Activated naive CD8-positive, alpha-beta T cell treated with anti-CD3 and anti-CD28 coated beads for 36 hours (primary cell): Measurements from ENCODE around the gene ATRAID. TPM values are rescaled to one million over a fixed set of nuclear protein-coding genes. Genes with fewer than 3 reads are reported as not detected.

Experiments used
- DNase-seq: peaks from one replicate; pipeline ENCODE4 v3.0.0; 2021
- H3K27ac Mint-ChIP-seq: one replicate; pipeline ENCODE4 v1.8.0; 2022; ENCODE audit warnings: mild to moderate bottlenecking, moderate library complexity, mixed read lengths
- H3K27me3 Mint-ChIP-seq: one replicate; pipeline ENCODE4 v1.8.0; 2022; ENCODE audit warnings: mild to moderate bottlenecking, mixed read lengths
- H3K36me3 Mint-ChIP-seq: one replicate; pipeline ENCODE4 v1.8.0; 2021; ENCODE audit warnings: mild to moderate bottlenecking, mixed read lengths
- H3K4me1 Mint-ChIP-seq: one replicate; pipeline ENCODE4 v1.8.0; 2021; ENCODE audit warnings: mixed read lengths
- H3K4me3 Mint-ChIP-seq: one replicate; pipeline ENCODE4 v1.8.0; 2022; ENCODE audit warnings: mild to moderate bottlenecking, moderate library complexity, mixed read lengths
- H3K9me3 Mint-ChIP-seq: one replicate; pipeline ENCODE4 v1.8.0; 2022; ENCODE audit warnings: mixed read lengths
- total RNA-seq, 2 experiments: library from RNA; stranded (reverse); gene quantifications; one replicate each; pipeline ENCODE4 v1.2.3, GENCODE V29; 2021

The ATRAID gene
- total RNA-seq, 2 experiments from 2014 or later, result 75.4 to 77.4 TPM

DNA sequence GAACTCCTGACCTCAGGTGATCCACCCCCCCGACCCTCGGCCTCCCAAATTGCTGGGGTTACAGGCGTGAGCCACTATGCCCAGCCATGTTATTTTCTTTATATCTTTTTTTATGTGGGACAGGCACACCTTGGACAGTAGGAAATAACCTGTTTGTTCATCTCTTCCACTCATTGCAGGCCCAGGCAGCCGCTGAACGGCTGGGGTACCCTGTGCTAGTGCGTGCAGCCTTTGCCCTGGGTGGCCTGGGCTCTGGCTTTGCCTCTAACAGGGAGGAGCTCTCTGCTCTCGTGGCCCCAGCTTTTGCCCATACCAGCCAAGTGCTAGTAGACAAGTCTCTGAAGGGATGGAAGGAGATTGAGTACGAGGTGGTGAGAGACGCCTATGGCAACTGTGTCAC lies 13.7 kb downstream of the ATRAID start:
- no peak for DNase-seq
- Mint-ChIP-seq H3K27me3 (no peaks in the 10 kb centered on the region), H3K4me3 (no peak overlapping the region), H3K9me3 (no peaks in the 10 kb centered on the region), H3K4me1 (peaks cover 6% of the 10 kb centered on the region), H3K27ac (no peak overlapping the region), H3K36me3 (peaks cover 29% of the 10 kb centered on the region)

DNA sequence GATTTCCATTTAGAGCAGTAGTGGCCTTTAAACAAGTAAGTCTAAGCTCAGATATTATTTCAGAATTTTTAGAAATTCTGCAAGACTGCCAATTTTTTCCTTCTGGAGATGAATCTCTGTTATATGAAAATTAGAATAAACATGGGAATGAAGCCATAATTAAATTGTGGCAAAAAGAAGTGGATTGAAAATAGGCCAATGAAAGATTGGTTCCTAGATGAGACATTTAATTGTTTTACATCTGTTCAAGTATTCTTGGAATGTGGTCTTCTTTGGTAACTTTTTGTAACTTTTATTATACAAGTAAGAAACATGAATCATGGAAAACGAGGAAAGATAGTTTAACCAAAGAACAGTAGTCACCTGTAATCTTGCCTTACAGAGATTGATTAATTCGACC lies 15.7 kb downstream of the ATRAID start:
- Mint-ChIP-seq H3K27ac (no peak overlapping the region), H3K4me3 (no peak overlapping the region), H3K36me3 (peaks cover 22% of the 10 kb centered on the region), H3K27me3 (no peaks in the 10 kb centered on the region), H3K4me1 (peaks cover 2% of the 10 kb centered on the region), H3K9me3 (no peaks in the 10 kb centered on the region)
- no peak for DNase-seq

GRCh38 chr2:27231921-27232320 lies 20.1 kb downstream of the ATRAID start:
- Mint-ChIP-seq H3K36me3 (peaks cover 23% of the 10 kb centered on the region), H3K4me1 (no peaks in the 10 kb centered on the region), H3K27ac (no peak overlapping the region)

GRCh38 chr2:27233341-27233740 lies 21.5 kb downstream of the ATRAID start:
- no peaks in the 10 kb centered on the region for H3K27me3 Mint-ChIP-seq
- H3K9me3 Mint-ChIP-seq, result no peaks in the 10 kb centered on the region
- peaks cover 29% of the 10 kb centered on the region for H3K36me3 Mint-ChIP-seq
- no peak for DNase-seq
- no peak overlapping the region for H3K4me3 Mint-ChIP-seq
- no peak overlapping the region for H3K27ac Mint-ChIP-seq
- H3K4me1 Mint-ChIP-seq, result no peaks in the 10 kb centered on the region

More at GRCh38 chr2:27231921-27232320, 20.1 kb downstream of the ATRAID start:
- no peak for DNase-seq
- Mint-ChIP-seq H3K9me3 (no peaks in the 10 kb centered on the region), H3K4me3 (no peak overlapping the region), H3K27me3 (no peaks in the 10 kb centered on the region)

DNA sequence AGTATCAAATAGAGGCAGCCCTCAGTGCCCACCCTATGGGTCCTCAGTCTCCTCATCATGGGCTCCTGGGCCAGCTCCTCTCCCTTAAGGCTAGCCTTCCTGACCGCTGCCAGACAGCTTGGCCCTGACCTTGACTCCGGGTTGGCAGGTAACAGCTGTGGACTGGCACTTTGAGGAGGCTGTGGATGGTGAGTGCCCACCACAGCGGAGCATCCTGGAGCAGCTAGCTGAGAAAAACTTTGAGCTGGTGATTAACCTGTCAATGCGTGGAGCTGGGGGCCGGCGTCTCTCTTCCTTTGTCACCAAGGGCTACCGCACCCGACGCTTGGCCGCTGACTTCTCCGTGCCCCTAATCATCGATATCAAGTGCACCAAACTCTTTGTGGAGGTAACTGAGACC lies 24.3 kb downstream of the ATRAID start:
- Mint-ChIP-seq H3K4me3 (no peak overlapping the region), H3K36me3 (peaks cover 45% of the 10 kb centered on the region), H3K27me3 (no peaks in the 10 kb centered on the region), H3K27ac (no peak overlapping the region), H3K9me3 (no peaks in the 10 kb centered on the region), H3K4me1 (no peaks in the 10 kb centered on the region)
- DNase-seq, result no peak

DNA sequence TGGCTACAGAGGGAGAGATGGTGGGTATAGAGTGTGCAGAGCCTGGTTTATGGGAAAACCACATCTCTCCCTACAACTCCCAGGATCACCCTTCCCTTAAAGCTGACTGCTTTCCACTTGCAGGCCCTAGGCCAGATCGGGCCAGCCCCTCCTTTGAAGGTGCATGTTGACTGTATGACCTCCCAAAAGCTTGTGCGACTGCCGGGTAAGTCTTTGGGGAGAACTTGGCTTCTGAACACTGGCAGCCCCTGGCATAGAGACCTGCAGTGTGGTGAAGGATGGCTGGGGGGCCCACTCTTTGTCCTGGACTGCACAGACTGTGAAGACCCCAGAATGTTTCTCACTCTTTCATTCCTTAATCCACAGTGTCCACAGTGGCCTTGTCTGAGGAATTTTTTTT lies 24.8 kb downstream of the ATRAID start:
- Mint-ChIP-seq H3K27ac (no peak overlapping the region), H3K36me3 (peaks cover 42% of the 10 kb centered on the region), H3K4me1 (no peaks in the 10 kb centered on the region), H3K27me3 (no peaks in the 10 kb centered on the region), H3K9me3 (no peaks in the 10 kb centered on the region), H3K4me3 (no peak overlapping the region)
- no peak for DNase-seq

DNA sequence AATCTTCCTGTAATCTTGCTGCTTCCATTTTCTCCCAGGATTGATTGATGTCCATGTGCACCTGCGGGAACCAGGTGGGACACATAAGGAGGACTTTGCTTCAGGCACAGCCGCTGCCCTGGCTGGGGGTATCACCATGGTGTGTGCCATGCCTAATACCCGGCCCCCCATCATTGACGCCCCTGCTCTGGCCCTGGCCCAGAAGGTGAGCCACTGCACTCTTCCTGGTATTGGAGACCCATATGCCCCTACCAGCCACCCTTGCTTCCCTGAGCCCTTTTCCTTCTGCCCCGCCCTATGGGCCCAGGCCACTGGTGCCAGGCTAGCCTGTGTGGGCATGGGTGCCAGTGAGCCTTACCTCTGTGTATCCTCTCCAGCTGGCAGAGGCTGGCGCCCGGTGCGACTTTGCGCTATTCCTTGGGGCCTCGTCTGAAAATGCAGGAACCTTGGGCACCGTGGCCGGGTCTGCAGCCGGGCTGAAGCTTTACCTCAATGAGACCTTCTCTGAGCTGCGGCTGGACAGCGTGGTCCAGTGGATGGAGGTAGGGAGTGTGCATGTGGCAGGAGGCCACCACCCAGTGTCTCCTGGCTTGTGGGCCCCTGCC lies 25.6 kb downstream of the ATRAID start:
- Mint-ChIP-seq H3K4me3 (no peak overlapping the region), H3K36me3 (peaks cover 42% of the 10 kb centered on the region), H3K9me3 (no peaks in the 10 kb centered on the region), H3K27me3 (no peaks in the 10 kb centered on the region), H3K27ac (no peak overlapping the region), H3K4me1 (no peaks in the 10 kb centered on the region)
- DNase-seq, result no peak

DNA sequence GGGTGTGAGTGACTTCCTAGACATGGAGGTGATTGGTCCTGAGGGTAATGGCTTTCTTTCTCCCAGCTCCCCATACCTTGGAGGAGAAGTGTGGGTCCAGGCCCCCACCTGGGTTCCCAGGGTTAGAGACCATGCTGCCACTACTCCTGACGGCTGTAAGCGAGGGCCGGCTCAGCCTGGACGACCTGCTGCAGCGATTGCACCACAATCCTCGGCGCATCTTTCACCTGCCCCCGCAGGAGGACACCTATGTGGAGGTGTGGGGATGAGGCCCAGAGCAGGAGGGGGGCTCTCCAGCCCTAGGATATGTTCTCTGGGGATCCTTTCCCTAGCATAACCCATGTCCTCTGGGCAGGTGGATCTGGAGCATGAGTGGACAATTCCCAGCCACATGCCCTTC lies 27.1 kb downstream of the ATRAID start:
- no peaks in the 10 kb centered on the region for H3K4me1 Mint-ChIP-seq
- no peaks in the 10 kb centered on the region for H3K9me3 Mint-ChIP-seq
- peaks cover 32% of the 10 kb centered on the region for H3K36me3 Mint-ChIP-seq
- no peak overlapping the region for H3K4me3 Mint-ChIP-seq
- DNase-seq, result no peak
- no peaks in the 10 kb centered on the region for H3K27me3 Mint-ChIP-seq
- no peak overlapping the region for H3K27ac Mint-ChIP-seq

GRCh38 chr2:27240406-27240805 lies 28.6 kb downstream of the ATRAID start:
- Mint-ChIP-seq H3K9me3 (no peaks in the 10 kb centered on the region), H3K27me3 (no peaks in the 10 kb centered on the region), H3K4me3 (no peak overlapping the region), H3K4me1 (no peaks in the 10 kb centered on the region), H3K36me3 (peaks cover 27% of the 10 kb centered on the region), H3K27ac (no peak overlapping the region)
- DNase-seq, result no peak

DNA sequence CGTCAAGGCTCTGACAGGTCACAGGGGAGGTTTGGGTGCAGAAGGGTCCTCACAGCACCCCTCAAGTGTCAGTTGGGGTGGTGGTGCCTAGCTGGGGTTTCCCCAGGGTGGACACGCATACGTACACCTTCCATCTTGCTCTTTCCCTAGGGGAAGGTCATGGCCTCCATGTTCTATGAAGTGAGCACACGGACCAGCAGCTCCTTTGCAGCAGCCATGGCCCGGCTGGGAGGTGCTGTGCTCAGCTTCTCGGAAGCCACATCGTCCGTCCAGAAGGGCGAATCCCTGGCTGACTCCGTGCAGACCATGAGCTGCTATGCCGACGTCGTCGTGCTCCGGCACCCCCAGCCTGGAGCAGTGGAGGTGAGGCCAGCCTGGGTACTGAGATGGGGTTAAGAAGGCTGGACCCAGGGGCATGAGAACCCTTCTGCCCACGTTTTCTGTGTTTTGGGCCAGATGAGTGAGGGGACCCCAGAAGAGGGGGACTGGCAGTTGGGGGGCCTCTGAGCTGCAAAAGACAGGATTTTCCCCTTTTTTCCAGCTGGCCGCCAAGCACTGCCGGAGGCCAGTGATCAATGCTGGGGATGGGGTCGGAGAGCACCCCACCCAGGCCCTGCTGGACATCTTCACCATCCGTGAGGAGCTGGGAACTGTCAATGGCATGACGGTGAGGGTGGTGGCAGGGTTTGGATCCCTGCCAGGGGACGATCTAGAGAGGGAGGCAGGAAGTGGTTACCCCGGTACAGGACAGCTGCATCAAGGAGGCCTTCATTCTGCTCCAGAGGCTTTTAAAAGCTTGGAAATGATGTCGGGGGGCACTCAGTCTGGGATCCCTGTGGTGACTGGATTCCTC lies 30.1 kb downstream of the ATRAID start:
- Mint-ChIP-seq H3K27me3 (no peaks in the 10 kb centered on the region), H3K4me3 (no peak overlapping the region), H3K36me3 (peaks cover 27% of the 10 kb centered on the region), H3K27ac (no peak overlapping the region), H3K9me3 (no peaks in the 10 kb centered on the region), H3K4me1 (no peaks in the 10 kb centered on the region)
- DNase-seq, result no peak

DNA sequence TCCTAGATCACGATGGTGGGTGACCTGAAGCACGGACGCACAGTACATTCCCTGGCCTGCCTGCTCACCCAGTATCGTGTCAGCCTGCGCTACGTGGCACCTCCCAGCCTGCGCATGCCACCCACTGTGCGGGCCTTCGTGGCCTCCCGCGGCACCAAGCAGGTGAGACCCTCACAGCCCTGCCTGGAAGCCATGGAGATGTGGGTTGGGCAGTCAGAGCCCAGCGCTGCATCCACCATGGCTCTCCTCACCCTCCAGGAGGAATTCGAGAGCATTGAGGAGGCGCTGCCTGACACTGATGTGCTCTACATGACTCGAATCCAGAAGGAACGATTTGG lies 30.7 kb downstream of the ATRAID start:
- H3K36me3 Mint-ChIP-seq, result peaks cover 22% of the 10 kb centered on the region
- H3K4me3 Mint-ChIP-seq, result no peak overlapping the region
- H3K27me3 Mint-ChIP-seq, result no peaks in the 10 kb centered on the region
- no peak for DNase-seq
- no peaks in the 10 kb centered on the region for H3K9me3 Mint-ChIP-seq
- no peaks in the 10 kb centered on the region for H3K4me1 Mint-ChIP-seq
- H3K27ac Mint-ChIP-seq, result no peak overlapping the region

DNA sequence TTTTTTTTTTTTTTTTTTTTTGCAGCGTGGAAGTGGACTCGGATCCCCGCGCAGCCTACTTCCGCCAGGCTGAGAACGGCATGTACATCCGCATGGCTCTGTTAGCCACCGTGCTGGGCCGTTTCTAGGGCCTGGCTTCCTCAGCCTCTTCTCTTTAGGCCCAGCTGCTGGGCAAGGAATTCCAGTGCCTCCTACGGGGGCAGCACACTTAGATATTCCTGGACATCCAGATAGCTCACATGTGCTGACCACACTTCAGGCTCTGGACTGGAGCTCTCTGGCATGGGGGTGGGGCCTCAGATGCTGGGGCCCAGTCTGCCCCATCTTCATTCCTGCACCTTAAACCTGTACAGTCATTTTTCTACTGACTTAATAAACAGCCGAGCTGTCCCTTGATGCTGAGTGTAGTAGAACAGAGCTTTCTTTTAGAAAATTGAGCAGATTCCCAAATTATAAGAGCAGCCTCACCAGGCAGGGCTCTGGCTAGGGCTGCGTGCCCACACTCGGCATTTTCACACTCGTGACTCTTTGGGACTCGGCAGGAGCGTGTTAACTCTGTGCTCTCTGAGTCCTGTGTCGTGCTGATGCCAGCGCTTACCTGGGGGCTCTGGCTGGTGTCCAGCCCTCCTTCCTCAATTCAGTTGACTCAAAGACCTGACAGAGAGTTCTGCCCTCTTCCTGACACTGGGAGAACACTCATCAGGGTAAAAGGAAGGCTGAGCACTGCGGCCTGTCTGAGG lies 31.7 kb downstream of the ATRAID start:
- H3K4me1 Mint-ChIP-seq, result no peaks in the 10 kb centered on the region
- H3K36me3 Mint-ChIP-seq, result peaks cover 15% of the 10 kb centered on the region
- DNase-seq, result no peak
- H3K4me3 Mint-ChIP-seq, result no peak overlapping the region
- no peaks in the 10 kb centered on the region for H3K9me3 Mint-ChIP-seq
- H3K27ac Mint-ChIP-seq, result no peak overlapping the region
- no peaks in the 10 kb centered on the region for H3K27me3 Mint-ChIP-seq

GRCh38 chr2:27245116-27245515 lies 33.3 kb downstream of the ATRAID start:
- Mint-ChIP-seq H3K4me3 (no peak overlapping the region), H3K9me3 (no peaks in the 10 kb centered on the region), H3K4me1 (no peaks in the 10 kb centered on the region), H3K36me3 (peaks cover 9% of the 10 kb centered on the region), H3K27me3 (no peaks in the 10 kb centered on the region), H3K27ac (no peak overlapping the region)
- no peak for DNase-seq

- Mint-ChIP-seq H3K4me3 (no peak overlapping the region), H3K9me3 (no peaks in the 10 kb centered on the region), H3K36me3 (peaks cover 4% of the 10 kb centered on the region), H3K4me1 (peaks cover 2% of the 10 kb centered on the region), H3K27me3 (no peaks in the 10 kb centered on the region), H3K27ac (no peak overlapping the region)
- DNase-seq, result no peak
Measured at GRCh38 chr2:27245626-27246025, 33.8 kb downstream of the ATRAID start.

- no peak overlapping the region for H3K4me3 Mint-ChIP-seq
- H3K27ac Mint-ChIP-seq, result no peak overlapping the region
- no peaks in the 10 kb centered on the region for H3K27me3 Mint-ChIP-seq
- H3K4me1 Mint-ChIP-seq, result peaks cover 2% of the 10 kb centered on the region
- no peak for DNase-seq
- no peaks in the 10 kb centered on the region for H3K36me3 Mint-ChIP-seq
- no peaks in the 10 kb centered on the region for H3K9me3 Mint-ChIP-seq
Measured at GRCh38 chr2:27247893-27248292, 36.1 kb downstream of the ATRAID start.
